Measurements from ENCODE around the gene ARG2. TPM values are rescaled to one million over a fixed set of nuclear protein-coding genes. Genes with fewer than 3 reads are reported as not detected.

ARG2 gene
- total and polyA plus RNA-seq, 9 of the 15 experiments (the other 6 are each of a cell fraction or from before 2014, with no cell fraction given): 6.2 to 75.0 (median 17.8) TPM

DNA sequence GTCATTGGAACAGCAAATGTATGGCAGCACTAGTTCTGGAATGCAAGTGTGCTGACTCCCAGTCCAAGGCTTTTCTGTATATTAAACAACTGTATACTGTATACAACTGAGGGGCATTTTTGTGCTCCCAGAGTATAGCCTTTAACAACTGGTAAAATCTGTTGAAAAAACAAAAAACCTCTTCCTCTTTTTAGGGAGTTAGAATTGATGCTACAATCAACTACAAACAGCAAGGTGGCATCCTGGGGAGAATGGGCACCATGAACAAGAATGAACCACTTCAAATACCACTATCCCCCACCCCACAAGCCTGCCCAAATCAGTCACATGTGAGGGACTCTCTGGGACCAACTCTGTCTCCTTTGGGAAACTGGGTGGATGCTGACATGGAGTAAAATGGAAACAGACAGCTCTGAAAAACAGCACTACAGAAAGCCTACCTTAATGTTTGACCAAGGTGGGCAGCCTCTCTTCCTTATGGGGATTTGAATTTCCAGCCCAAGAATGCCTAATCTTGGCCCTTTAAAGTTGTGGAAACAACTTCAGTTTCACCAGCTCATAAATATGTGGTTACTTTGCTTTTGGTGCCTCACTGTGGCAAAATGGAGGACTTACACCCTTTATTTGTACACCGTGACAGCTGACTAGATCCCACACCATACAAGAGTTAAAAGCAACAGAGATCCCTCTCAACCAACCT is 47.2 kb downstream of the ARG2 start (continued):
- TF ChIP-seq, protein P1, sequence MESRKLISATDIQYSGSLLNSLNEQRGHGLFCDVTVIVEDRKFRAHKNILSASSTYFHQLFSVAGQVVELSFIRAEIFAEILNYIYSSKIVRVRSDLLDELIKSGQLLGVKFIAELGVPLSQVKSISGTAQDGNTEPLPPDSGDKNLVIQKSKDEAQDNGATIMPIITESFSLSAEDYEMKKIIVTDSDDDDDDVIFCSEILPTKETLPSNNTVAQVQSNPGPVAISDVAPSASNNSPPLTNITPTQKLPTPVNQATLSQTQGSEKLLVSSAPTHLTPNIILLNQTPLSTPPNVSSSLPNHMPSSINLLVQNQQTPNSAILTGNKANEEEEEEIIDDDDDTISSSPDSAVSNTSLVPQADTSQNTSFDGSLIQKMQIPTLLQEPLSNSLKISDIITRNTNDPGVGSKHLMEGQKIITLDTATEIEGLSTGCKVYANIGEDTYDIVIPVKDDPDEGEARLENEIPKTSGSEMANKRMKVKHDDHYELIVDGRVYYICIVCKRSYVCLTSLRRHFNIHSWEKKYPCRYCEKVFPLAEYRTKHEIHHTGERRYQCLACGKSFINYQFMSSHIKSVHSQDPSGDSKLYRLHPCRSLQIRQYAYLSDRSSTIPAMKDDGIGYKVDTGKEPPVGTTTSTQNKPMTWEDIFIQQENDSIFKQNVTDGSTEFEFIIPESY (CRISPR knock-in tag; IDR thresholded peaks at IDR 0.05): no peak

DNA sequence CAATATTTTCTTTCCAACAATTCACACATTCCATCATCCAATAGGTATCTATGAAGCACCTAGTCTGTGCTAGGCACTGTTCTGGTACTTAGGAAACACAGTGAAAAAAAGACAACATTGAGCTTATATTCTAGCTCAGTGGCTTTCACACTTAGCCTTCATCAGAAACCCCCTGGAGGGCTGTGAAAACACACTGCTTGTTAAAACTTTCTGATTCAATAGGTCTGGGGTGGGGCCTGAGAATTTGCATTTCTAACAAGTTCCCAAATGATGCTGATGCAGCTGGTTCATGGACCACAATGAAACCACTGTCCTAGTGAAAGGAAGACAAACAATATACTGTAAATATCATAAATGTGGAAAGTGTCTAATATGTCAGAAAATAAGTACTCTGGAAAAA is 48.8 kb downstream of the ARG2 start:
- Histone ChIP-seq H3K4me3 (no peak overlapping the region), H3K9me3 (replicated peaks; ENCODE audit: control insufficient read depth, insufficient read depth, low read depth, low read length) (no peaks in the 10 kb centered on the region), H3K4me1 (replicated peaks in 1 of 2; ENCODE audit: control insufficient read depth in 2 of 2, insufficient read depth in 2 of 2, low read length in 2 of 2) (peaks cover 6 to 8% of the 10 kb centered on the region in 2 experiments; a peak in 3 of 5 replicates), H3K27ac (ENCODE audit: extremely low read depth, low read depth, low read length) (no peak overlapping the region), H3K79me2 (ENCODE audit: control insufficient read depth, insufficient read depth, low read length) (peaks cover 73% of the 10 kb centered on the region), H3K9ac (ENCODE audit: insufficient read depth in 1 of 2, low read depth in 2 of 2, low read length in 2 of 2) (no peak overlapping the region), H3K9me1 (ENCODE audit: control insufficient read depth, insufficient read depth, low read length) (no peaks in the 10 kb centered on the region), H3K27me3 (ENCODE audit: control insufficient read depth in 2 of 2, insufficient read depth in 2 of 2, low read length in 2 of 2) (no peaks in the 10 kb centered on the region), H3K4me2 (ENCODE audit: insufficient read depth, low read length) (no peak overlapping the region), H4K20me1 (replicated peaks; ENCODE audit: control insufficient read depth, insufficient read depth, low read length) (no peaks in the 10 kb centered on the region), H2AFZ (ENCODE audit: low read depth, low read length) (no peak overlapping the region), H3K36me3 (ENCODE audit: control insufficient read depth, insufficient read depth, low read length) (0 out of 3 replicates have a peak, but pooled peaks cover 2% of the 10 kb centered on the region)
- CTCF ChIA-PET (ENCODE audit: low intra/inter-chr PET ratio): interaction anchor here (2.8 kb wide), 1 partner anchor 85 kb away, joined by 16 read pairs; no protein-coding TSS in a partner anchor
- no TSS peak for BruUV-seq (replicated peaks)
- in situ Hi-C loops (cut with MboI) (loop anchor here (5.0 kb wide), 2 partner anchors 46 to 86 kb away; no protein-coding TSS in a partner anchor), intact Hi-C loops (cut with micrococcal nuclease) (no loop called here)
- ATAC-seq: no peak
- POLR2A ChIA-PET: interaction anchor here (0.6 to 1.2 kb wide), 3 partner anchors 11 to 27 kb away, joined by 3 to 4 read pairs (median 3); no protein-coding TSS in a partner anchor
- DNase-seq (ENCODE audit: extremely low read depth in 1 of 4, low spot score in 3 of 4): no peak
- no peak for FAIRE-seq
- TF ChIP-seq, protein P2, sequence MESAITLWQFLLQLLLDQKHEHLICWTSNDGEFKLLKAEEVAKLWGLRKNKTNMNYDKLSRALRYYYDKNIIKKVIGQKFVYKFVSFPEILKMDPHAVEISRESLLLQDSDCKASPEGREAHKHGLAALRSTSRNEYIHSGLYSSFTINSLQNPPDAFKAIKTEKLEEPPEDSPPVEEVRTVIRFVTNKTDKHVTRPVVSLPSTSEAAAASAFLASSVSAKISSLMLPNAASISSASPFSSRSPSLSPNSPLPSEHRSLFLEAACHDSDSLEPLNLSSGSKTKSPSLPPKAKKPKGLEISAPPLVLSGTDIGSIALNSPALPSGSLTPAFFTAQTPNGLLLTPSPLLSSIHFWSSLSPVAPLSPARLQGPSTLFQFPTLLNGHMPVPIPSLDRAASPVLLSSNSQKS (CRISPR knock-in tag; IDR thresholded peaks at IDR 0.05): no peak
- TF ChIP-seq THRAP3 (IDR thresholded peaks at IDR 0.05; ENCODE audit: borderline replicate concordance) (no peak), POLR2B (IDR thresholded peaks at IDR 0.05; ENCODE audit: low read depth, partially characterized antibody) (no peak), TEAD1 (CRISPR knock-in tag; IDR thresholded peaks at IDR 0.05) (no peak), ILK (tag; IDR thresholded peaks at IDR 0.05; ENCODE audit: borderline replicate concordance, low read depth) (no peak), ZNF124 (CRISPR knock-in tag; IDR thresholded peaks at IDR 0.05) (no peak), SIX5 (IDR thresholded peaks at IDR 0.05; ENCODE audit: borderline replicate concordance in 1 of 2, insufficient read depth in 1 of 2, low read depth in 1 of 2, low read length in 2 of 2) (no peak)
- TF ChIP-seq, protein P3, sequence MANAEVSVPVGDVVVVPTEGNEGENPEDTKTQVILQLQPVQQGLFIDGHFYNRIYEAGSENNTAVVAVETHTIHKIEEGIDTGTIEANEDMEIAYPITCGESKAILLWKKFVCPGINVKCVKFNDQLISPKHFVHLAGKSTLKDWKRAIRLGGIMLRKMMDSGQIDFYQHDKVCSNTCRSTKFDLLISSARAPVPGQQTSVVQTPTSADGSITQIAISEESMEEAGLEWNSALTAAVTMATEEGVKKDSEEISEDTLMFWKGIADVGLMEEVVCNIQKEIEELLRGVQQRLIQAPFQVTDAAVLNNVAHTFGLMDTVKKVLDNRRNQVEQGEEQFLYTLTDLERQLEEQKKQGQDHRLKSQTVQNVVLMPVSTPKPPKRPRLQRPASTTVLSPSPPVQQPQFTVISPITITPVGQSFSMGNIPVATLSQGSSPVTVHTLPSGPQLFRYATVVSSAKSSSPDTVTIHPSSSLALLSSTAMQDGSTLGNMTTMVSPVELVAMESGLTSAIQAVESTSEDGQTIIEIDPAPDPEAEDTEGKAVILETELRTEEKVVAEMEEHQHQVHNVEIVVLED (CRISPR knock-in tag; IDR thresholded peaks at IDR 0.05): no peak
- TF ChIP-seq, protein P4, sequence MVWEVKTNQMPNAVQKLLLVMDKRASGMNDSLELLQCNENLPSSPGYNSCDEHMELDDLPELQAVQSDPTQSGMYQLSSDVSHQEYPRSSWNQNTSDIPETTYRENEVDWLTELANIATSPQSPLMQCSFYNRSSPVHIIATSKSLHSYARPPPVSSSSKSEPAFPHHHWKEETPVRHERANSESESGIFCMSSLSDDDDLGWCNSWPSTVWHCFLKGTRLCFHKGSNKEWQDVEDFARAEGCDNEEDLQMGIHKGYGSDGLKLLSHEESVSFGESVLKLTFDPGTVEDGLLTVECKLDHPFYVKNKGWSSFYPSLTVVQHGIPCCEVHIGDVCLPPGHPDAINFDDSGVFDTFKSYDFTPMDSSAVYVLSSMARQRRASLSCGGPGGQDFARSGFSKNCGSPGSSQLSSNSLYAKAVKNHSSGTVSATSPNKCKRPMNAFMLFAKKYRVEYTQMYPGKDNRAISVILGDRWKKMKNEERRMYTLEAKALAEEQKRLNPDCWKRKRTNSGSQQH (CRISPR knock-in tag; IDR thresholded peaks at IDR 0.05): no peak
